Placental epithelial cell (primary cell): Measurements from ENCODE around the gene NEUROD4. TPM values are rescaled to one million over a fixed set of nuclear protein-coding genes. Genes with fewer than 3 reads are reported as not detected.

Source experiments
- total RNA-seq: library from RNA; depleted of rRNA; stranded (reverse); fragments of >200 nt; gene quantifications from 2 replicates; pipeline ENCODE4 v1.2.3, GENCODE V29; 2012

Gene NEUROD4, protein sequence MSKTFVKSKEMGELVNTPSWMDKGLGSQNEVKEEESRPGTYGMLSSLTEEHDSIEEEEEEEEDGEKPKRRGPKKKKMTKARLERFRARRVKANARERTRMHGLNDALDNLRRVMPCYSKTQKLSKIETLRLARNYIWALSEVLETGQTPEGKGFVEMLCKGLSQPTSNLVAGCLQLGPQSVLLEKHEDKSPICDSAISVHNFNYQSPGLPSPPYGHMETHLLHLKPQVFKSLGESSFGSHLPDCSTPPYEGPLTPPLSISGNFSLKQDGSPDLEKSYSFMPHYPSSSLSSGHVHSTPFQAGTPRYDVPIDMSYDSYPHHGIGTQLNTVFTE
- total RNA-seq = not detected in 2 replicates

DNA sequence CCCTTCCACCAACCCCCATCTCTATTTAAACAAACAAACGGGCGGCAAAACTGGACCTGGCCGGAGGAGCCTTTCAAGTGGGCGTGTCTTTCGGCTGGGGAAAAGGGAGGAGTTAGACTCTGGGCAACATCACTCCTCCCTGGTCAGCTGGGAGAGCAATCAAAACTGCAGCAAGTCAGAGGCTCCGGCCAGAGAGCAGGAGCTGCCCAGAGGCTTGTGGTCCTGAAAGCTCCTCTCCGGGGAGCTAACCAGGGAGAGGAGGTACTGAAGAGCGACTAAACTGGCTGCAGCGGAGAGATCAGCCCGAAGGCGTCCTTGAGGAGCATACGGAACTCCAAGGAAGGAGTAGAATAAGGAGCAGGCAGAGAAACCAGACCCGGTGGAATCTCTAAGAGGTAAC is at the start of gene NEUROD4:
TSS of gene NEUROD4 (plus strand) at position 191 of the 400 bp plus-strand sequence. CDS start 6,466 bp downstream, outside the sequence.

GRCh38 chr12:54984658-54985376 is 35.0 kb upstream of the NEUROD4 start, which contains the start of gene TESPA1:
TSS of gene TESPA1 (minus strand) at chr12:54984762. CDS start at chr12:54974562, 10,200 bp downstream.

Other genes starting within 250 kb of the NEUROD4 start
- gene MUCL1, start 165.5 kb upstream of the NEUROD4 start, total RNA-seq = not detected in 2 replicates
- gene TESPA1, start 35.2 kb upstream of the NEUROD4 start, total RNA-seq = not detected in 2 replicates
- not detected in 2 replicates for gene OR9K2, start 106.4 kb downstream of the NEUROD4 start, total RNA-seq
- gene OR10A7, start 201.1 kb downstream of the NEUROD4 start, total RNA-seq = not detected in 2 replicates
- gene OR6C74, start 224.6 kb downstream of the NEUROD4 start, total RNA-seq = not detected in 2 replicates